Superior temporal gyrus (tissue), 1 donor: ENCODE measurements around the gene OR8B8.
A peak's percentile ranks its signal among the peaks of the same experiment; 100 is the strongest.
"Not testable (repeated sequence)": the region's sequence is repeated elsewhere in the genome, so short reads cannot be mapped to it uniquely, and the experiment has no call there.

Experiments
- DNase-seq: peaks from one replicate; pipeline ENCODE4 v3.0.0-alpha.2; 2016; ENCODE audit errors: extremely low spot score

The OR8B8 gene, protein sequence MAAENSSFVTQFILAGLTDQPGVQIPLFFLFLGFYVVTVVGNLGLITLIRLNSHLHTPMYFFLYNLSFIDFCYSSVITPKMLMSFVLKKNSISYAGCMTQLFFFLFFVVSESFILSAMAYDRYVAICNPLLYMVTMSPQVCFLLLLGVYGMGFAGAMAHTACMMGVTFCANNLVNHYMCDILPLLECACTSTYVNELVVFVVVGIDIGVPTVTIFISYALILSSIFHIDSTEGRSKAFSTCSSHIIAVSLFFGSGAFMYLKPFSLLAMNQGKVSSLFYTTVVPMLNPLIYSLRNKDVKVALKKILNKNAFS

DNA sequence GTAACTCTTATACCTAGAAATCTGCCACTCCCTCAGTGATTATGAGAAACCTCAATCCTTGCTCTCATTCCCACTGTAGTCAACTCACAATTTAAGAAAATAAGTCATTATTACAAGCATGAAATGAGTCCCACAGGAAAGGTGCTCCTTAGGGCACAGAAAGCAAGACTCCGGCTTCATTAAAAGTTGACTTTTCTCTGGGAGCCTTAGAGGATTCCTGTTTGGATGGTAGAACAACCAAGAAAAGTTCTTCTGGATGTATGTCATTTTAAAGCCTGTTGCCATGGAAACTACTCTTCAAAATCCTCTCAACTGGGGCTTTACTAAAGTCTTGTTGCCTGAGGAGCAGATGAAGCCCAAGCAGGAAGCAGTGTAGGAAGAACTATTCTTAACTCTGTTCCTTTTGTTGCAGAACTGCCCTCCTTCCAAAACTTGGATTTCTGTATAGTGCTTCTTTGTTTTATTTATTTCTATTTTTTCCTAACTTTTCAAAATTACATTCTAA, at the start of gene OR8B8:
Gene OR8B8 (minus strand): TSS at position 51 of the 505 bp plus-strand sequence. CDS start 4,611 bp downstream, outside the sequence.
- peak; percentile 57 for DNase-seq

DNA sequence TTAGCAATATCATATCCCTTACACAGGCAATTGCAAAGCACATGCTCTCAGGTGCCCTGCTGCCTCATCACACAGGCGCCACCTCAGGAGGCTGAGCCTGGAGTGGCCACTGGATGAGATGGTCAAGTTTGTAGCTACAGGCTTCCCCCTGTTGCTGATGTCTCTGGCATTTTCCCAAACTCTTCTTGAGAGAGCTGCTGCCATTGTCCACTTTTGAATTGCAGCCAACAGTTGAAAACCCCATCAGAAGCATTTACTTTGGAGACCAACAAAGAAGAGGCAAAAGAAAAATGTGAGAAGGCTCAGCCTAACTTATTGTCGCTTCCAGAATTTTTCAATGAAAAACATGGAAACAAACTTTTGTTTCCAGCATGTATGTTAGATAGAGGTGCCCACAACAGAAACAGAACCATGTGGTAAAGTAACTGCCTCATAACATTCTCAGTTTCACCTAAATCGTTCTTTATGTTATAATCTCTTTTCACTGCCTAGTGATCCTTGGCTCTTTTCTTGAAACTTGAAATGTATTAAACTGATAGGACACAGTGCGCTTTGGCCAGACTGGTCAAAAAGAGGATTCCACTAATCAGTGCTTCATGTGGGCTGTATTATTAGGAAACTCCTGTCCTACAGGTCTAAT, 47.6 kb upstream of the OR8B8 start:
- DNase-seq = no peak

DNA sequence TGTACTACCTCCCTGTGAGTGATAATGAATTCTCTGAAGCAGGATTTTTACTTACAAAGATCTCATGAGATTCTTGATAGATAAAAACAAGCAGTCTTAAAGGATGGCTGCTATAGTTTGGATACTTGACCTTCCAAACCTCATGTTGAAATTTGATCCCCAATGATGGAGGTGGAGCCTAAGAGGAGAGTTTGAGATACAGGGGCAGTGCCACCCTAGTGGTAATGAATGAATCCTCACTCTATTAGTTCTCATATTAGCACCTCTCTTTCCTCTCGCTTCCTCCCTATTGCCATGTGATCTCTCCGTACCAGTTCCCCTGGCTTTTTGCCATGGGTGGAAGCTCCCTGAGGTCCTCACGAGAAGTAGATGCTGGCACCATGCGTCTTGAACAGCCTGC, 37.9 kb upstream of the OR8B8 start:
- DNase-seq = no peak

DNA sequence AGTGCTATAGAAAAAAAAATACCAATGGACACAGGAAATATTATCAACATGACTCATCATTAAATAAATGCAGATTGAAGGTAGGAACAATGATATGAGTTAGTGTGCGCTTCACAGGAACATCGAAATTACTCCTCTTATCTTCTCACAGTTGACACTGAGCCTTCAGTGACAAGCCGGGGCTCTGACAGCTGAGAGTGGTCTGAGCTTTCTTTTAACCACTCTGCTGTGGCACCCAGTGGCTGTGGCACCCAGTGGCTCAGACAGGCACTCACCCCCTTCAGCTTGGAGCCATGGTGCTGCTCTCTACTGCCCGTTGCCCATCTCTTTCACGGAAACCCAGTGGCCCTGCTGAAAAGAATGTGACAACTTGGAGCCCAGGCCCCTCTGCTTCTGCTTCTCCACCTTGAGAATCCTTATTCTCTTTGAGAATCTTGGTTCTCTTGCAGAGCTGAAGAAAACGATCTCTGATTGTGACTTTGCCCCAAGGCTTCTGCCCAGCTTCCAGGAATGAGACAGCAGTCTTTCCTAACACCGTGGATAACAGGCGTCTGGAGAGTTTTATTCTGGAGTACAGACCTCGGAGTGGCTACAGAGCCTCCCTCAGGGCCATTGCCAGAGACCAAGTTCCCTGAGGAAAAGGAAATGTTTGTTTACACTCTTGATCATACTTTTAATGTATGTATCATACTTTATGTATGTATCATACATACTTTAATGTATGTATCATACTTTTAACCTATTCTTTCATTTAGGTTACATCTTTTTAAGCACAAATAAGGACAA, 37.1 kb upstream of the OR8B8 start:
- no peak for DNase-seq

DNA sequence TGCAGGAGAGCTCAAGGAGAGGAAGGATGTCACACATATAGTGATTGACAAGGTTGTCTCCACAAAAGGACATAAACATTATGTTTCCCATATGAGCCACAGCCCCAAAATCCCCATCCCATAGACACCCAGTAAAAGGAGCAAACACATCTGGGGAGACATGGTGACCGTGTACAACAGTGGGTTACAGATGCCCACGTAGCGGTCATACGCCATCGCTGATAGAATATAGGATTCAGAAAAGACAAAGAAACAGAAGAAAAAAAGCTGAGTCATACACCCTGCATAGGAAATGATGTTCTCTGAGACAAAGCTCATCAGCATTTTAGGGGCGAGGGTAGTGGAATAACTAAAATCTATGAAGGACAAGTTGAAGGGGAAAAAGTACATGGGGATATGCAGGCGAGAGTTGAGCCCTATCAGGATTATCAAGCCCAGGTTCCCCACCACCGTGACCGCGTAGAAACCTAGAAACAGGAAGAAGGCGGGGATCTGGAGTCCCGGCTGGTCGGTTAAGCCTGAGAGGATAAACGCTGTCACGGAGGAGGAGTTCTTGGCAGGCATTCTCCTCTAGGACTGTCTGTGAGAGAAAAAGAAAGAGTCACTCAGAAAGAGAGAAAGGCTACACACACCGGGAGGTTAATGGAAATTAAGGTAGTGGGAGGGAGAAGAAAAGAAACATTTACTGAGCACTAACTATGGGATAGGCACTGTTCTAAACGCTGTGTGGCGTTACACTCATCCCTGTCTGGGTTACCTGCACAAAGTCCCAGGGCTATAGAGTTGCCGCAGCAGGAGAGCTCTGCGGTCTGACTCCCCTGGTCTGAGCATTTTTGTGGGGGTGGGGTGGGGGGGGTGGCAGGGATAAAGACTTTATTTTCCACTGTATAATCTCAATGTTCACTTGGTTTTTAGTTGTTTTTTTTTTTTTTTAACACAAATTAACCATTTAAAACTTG, 36.1 kb upstream of the OR8B8 start:
- DNase-seq = peak; percentile 68

DNA sequence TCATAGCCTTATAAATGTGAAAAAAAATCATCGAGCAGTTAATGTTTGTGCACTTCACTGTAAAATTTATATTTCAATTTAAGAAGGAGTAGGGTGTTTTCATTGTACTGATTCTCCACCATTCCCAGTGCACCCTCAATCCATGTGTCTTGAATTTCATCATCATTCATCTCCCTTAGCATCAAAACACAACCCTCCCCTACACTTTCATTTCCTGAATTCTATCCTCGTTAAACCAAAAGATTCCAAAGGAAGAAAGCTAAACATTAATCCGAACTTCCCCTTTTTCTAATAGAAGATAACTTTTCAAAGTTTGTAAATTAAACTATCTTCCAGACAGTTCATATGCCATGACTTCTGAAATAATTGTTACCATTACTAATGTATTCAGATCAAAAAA, 34.1 kb upstream of the OR8B8 start:
- DNase-seq = no peak

DNA sequence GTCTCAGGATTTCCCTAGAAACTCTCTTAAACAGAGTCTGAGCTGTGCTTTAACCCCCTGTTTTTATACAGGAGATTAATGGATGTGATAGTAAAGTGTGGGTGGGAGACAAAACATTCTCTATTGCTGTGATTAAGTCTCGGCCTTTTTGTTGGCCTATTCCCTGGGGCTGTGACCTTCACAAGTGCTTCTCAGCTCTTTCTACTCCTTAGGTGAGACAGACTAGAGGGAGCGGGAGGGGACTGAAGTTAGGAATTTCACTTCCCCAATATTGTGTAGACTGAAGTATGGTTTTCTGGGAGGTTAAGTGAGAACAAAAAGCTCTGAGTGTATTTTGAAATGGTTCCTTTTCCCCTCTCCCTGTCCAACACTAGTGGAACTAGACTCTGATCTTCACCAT, 29.8 kb upstream of the OR8B8 start:
- no peak for DNase-seq

DNA sequence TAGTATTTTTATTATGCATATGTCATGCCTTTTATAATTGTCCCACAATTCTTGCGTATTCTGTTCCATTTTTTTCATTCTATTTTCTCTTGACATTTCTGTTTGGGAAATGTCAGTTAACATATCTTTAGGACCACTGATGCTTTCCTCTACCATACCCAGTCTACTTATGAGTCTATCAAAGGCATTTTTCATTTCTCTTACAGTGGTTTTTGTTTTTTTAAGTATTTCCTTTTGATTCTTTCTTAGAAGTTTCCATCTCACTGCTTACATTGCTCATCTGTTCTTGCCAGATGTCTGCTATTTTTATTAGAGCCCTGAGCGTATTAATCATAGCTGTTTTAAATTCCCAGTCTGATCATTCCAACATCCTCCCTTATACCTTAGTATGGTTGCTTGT, 29.3 kb upstream of the OR8B8 start:
- DNase-seq = no peak

DNA sequence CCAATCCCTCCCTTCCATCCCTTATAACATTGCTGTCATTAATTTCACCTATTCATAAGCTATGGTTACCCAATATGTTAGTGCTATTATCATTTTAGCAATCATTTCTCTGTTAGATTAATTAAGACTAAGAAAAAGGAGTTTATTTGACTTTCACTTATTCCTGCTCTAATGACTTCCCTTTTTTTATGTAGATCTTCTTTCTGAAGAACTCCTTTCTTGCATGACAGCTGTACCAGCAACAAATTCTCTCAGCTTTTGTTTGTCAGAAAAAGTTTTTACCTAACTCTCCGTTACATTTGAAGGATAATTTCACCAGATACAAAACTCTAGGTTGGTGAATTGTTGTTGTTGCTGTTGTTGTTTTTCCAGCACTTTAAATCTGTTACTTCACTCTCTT, 28.6 kb upstream of the OR8B8 start:
- no peak for DNase-seq

DNA sequence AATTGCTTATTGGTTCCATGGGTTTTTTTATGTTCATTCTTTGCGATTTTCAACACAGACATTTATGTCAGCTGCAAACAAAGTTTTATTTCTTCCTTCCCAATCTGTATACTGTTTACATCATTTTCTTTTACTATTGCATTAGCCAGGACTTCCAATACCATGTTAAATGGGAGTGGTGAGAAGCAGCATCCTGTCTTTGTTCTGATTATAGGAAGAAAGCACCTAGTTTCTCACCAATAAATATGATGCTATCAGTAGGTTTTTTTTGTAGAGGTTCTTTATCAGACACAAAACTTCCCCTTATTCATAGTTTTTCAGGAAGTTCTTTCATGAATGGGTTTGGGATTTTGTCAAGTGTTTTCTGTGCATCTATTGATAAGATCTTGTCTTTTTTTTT, 28.0 kb upstream of the OR8B8 start:
- DNase-seq = no peak

DNA sequence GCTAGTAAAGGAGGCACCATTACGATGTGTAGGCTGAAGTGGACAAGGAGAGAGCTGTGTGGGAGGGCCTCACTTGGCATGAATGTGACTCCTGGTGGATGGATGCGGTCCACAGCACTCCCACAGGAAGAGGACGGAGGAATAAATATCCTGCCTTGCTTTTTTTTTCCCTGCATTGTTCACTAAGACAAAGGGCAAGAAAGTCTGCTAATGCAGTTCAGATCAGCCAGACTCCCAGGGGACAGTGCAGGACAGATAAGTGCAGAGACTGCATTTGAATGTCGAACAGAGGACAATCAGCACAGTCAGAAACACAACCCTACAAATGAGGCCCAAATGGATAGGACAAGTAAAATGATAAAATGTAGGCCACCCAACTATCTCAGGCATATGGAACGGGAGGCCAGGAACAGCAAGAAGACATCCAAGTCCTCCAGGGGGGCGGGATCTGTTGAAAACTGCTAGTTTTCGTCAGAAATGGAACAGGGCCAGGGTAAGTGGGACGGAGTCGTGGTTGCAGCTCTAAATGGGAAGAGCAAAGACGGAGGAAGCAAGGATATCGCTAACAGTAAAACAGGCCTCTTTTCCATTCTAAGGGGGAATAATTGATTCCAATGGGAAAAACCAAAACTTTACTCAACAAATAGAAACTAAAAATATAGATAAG, 25.2 kb upstream of the OR8B8 start:
- DNase-seq = peak; percentile 43

DNA sequence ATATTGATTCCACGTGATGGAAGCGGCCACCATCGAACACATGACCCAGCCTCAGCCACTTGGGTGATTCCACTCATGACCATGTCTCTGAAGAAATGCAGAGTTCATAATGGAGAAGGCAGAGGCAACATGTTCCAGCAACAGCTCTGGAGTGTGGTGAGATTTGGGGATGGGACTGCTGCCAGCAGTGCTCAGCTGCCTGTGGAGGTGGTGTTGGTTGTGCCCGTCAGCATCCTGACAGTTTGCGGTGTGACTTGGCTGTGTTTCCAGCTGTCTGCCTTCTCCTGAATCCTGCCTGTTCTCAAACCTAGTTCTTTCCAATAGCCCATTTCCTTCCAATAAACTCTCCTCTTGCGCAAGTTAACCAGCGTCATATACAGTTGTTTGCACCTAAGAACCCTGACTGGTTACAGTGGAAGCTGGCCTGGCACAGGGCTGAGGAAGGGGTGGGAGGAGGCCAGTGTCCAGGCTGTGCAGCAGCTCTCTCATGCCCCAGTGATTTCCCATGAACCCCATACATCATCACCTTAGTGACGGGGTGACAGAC, 22.0 kb upstream of the OR8B8 start:
- DNase-seq = peak; percentile 55

DNA sequence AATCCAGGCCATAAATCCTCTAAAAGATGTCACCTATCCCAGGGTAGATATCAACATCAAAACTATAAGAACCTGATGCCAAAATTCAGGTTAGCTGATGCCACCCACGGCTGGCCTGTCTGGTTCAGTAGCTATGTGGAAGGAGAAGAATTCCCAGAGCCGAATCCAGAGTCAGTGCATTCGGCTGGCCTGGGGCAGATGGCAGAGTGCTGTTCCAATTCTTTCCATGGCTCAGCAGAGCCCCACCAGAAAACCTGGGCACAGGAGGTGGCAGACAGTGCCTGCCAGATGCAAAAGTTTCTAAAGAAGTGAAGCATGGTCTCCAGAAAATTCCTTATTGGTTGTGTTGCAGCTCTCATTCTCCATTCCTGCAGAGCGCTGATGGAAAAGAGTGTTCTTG, 19.9 kb upstream of the OR8B8 start:
- DNase-seq = no peak

DNA sequence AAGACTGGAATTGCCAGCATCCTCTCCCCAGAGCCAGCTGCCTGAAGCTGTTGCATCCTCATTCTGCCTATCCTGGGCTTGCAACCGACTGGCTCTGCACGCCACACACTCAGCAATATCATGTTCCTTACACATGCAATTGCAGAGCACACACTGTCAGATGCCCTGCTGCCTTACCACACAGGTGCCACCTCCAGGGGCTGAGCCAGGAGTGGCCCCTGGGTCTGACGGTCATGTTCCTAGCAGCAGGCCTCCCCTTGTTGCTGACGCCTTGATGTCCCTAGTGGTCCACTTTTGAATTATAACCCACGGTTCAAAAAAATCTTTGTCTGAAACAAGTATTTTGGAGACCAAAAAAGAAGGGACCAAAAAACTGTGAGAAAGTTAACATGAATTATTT, 18.5 kb upstream of the OR8B8 start:
- DNase-seq = no peak

DNA sequence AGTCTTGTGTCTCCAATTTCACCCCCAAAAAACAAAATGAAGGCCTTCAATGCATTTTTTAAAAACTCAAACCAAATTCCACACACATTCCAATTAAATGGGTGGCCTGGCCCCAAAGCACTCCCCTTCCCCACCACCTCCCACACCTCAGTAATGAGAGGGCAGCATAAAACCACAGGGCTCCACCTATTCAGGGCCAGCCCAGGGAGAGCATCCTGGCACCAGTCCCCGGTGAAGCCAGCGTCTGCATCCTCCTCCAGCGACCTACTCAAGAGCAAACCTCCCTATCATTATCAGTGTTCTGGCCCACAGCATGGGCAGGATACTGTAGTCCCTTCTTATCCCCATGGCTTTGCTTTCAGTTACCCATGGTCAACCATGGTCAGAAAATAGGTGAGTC, 17.8 kb upstream of the OR8B8 start:
- DNase-seq = no peak

DNA sequence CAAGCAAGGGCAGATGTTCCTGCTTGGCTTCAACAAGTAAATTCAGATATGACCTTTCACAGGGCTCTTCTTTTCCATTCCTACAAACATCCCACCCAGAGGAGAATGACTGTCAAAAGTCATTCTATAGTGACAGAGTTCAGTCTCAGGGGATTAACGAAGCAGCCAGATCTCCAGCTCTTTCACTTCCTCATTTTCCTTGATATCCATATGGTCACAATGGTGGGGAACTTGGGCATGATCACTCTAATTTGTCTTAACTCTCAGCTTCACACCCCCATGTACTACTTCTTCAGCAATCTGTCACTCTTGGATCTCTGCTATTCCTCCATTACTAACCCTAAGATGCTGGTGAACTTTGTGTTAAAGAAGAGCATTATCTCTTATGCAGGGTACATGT, 15.0 kb upstream of the OR8B8 start:
- no peak for DNase-seq

DNA sequence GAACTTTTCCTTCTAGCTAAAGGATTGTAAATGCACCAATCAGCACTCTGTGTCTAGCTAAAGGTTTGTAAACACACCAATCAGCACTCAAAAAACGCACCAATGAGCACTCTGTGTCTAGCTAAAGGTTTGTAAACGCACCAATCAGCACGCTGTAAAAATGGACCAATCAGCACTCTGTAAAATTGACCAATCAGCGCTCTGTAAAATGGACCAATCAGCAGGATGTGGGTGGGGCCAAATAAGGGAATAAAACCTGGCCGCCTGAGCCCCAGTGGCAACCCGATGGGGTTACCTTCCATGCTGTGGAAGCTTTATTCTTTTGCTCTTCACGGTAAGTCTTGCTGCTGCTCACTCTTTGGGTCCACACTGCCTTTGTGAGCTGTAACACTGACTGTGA, 13.9 kb upstream of the OR8B8 start:
- DNase-seq = not testable (repeated sequence)

DNA sequence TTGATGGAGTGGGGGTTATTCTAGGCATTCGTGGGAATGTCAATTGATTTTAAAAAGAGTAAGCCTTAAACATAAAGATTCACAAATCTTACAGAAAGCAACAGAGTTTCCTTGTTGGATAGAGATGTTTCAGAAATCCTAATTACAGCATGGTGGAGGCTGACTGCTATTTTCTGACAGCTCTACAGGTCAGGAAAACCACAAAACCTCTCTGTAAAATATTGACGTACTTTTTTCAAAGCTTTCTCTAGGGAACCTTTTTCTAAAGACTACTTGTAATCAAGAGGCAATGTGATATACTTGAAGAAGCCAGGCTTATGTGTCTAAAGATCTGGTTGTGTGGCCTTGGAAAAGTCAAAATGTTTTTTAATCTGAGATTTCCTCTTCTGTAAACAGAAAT, 9.1 kb upstream of the OR8B8 start:
- DNase-seq = no peak

DNA sequence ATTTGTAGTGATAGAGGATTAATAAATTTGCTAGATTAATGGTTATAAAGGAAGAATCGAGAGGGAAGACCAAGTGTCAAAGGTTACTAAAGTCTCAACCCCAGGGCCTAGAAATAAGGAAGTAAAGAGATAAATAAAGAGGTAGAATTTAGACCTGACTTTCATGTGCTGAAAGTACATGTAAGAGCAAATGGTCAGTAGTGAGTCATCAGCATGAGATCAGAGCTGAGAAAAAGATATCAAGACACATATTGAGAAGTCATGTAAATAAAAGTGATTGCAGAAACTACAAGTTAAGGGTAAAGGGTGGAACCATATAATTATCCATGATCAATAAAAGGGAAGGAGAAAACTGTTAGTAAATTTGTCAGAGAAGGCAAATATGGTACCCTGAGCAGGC, 1.4 kb upstream of the OR8B8 start:
- DNase-seq = no peak

DNA sequence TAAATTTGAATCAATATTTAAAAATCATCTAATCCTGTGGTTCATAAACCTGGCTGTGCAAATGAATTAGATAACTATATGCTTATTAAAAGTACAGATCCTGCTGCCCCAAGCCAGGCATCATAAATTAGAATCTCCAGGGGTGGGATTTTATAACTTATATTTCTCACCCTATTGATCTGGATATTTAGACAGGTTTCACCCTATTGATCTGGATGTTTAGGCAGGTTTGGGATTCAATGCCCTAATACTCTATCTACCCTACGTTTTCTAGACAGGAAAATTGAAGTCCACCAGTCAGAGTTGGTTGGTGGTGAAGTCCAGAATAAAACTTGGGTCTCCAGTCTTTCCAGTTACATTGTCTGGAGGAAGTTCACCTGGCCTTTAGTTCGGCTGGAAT, 2.6 kb downstream of the OR8B8 start:
- DNase-seq = no peak

DNA sequence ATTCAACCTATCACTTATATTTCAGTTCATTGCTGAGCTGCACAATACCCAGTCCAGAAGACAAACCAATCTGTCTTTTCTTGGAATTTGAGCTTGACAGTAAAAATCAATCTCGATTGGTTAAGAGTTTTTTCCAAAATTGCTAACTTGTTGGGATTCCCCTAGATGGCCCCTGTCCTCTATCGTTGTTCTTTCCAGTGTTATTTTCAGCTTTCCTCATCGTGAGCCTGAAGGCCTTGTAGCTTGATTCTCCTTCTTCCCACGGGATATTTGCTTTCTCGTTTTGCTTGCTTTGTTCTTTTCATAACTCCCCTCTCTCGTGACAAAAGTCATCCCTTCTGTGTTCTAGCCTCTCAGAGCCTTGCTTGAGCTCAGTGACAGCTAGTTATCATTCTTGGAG, 3.1 kb downstream of the OR8B8 start:
- DNase-seq = no peak
